GM12865 (cell line): ENCODE measurements around the gene DPEP2.

ENCODE experiments used
- DNase-seq: peaks from one replicate; pipeline ENCODE4 v3.0.0; 2010; ENCODE audit warnings: low read depth
- H3K4me3 ChIP-seq: 2 replicates; pipeline ENCODE4 v1.5.1; 2011; ENCODE audit warnings: mild to moderate bottlenecking, low read depth, low read length, control low read depth
- CTCF ChIP-seq: IDR thresholded peaks from 2 replicates; pipeline ENCODE4 v1.5.1; 2011; ENCODE audit warnings: low read length, control low read depth, low read depth, inconsistent platforms; ENCODE audit not compliant: insufficient read depth; ENCODE audit errors: missing control alignments

DPEP2 gene

GRCh38 chr16:67959536-67960329 lies 39.6 kb downstream of the DPEP2 start:
- no peak for DNase-seq
- TF ChIP-seq CTCF, result no peak

GRCh38 chr16:67957622-67958021 lies 41.7 kb downstream of the DPEP2 start:
- TF ChIP-seq CTCF, result no peak
- no peak for DNase-seq

More at GRCh38 chr16:67959536-67960329, 39.6 kb downstream of the DPEP2 start:
- H3K4me3 ChIP-seq, result no peak overlapping the region

GRCh38 chr16:67954421-67955196 lies 44.7 kb downstream of the DPEP2 start:
- no peak for TF ChIP-seq CTCF
- no peak for DNase-seq
- H3K4me3 ChIP-seq, result no peak overlapping the region

More at GRCh38 chr16:67957622-67958021, 41.7 kb downstream of the DPEP2 start:
- no peak overlapping the region for H3K4me3 ChIP-seq

DNA sequence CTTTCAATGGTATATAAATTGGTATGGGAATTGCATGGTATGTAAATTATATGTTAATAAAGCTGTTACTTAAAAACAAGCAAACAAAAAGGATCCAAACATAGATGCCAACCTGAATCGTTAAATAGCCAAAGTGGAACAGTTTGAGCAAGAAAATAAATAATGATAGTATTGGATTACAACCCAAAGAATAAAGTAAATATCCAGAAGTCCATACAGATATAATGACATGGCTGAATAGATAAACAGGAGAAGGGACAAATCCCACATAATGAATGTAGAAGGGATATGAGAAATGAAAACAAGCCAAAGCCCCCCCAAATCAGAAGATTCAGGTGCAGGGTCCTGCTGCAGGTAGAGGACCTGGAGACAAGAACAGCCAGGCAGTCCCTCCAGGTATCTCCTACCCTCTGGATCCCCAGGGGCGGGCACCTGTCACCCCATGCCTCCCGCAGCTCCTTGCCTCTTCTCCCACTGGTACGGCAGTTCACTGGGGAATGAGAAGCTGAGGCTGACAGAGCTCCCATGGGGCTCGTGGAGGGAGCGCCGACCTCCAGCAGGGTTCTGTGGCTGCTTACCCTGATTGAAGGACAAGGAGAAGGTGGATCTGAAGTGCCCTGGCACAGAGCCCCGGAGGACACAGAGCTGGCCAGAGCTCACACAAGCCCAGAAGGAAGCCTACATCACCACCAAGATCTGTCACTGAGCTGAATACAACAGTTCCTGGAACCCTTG lies 45.5 kb downstream of the DPEP2 start:
- no peak for DNase-seq
- TF ChIP-seq CTCF, result no peak
- no peak overlapping the region for H3K4me3 ChIP-seq

DNA sequence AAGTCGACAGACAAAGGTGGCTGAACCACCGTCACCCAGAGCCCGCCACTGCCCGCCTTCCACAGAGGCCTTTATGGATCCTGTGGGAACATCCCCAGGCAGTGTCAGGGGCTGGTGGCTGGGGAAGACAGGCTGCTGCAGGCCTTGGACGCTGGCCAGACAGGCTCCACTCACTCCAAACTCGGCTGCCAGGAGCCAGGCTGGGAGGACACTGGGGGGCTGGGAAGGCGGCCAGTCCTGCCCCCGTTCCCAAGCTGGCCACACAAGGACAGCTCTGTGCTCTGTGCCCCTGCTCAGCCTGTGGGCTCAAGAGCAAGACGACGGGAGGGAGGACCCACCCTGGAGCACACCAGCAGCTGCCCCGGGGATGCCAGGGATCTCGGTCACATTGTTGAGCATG lies 47.8 kb downstream of the DPEP2 start:
- no peak for DNase-seq
- H3K4me3 ChIP-seq, result no peak overlapping the region
- no peak for TF ChIP-seq CTCF

- no peak for TF ChIP-seq CTCF
- H3K4me3 ChIP-seq, result no peak overlapping the region
- DNase-seq, result no peak
Observed at GRCh38 chr16:67950335-67950843, 48.9 kb downstream of the DPEP2 start.
